Loucy (cell line): Measurements from ENCODE around the gene IRAK4.

ENCODE experiments used
- H2AFZ ChIP-seq: fragments of 200-600 bp; sonication (generic); 2 replicates; pipeline ENCODE4 v1.6.0; 2016; ENCODE audit warnings: antibody characterized with exemption, mild to moderate bottlenecking, low read length, moderate library complexity
- H3F3A ChIP-seq: fragments of 200-600 bp; 2 replicates; pipeline ENCODE4 v1.6.0; 2016; ENCODE audit warnings: antibody characterized with exemption, low read depth, mild to moderate bottlenecking
- H3K27me3 ChIP-seq: fragments of 200-600 bp; sonication (generic); 2 replicates; pipeline ENCODE4 v1.6.1; 2014; ENCODE audit warnings: low read length, mild to moderate bottlenecking; ENCODE audit not compliant: insufficient read depth, poor library complexity, severe bottlenecking
- H3K36me3 ChIP-seq: fragments of 200-600 bp; sonication (generic); 2 replicates; pipeline ENCODE4 v1.6.1; 2016; ENCODE audit warnings: low read length; ENCODE audit not compliant: insufficient read depth
- H3K4me1 ChIP-seq: fragments of 200-600 bp; sonication (generic); 2 replicates; pipeline ENCODE4 v1.5.1; 2014; ENCODE audit warnings: low read length, mild to moderate bottlenecking; ENCODE audit not compliant: insufficient read depth, poor library complexity, severe bottlenecking
- H3K4me2 ChIP-seq: fragments of 200-600 bp; sonication (generic); 2 replicates; pipeline ENCODE4 v1.6.0; 2014; ENCODE audit warnings: antibody characterized with exemption, low read length, low read depth, mild to moderate bottlenecking; ENCODE audit not compliant: poor library complexity, severe bottlenecking
- H3K4me3 ChIP-seq: fragments of 200-600 bp; sonication (generic); 2 replicates; pipeline ENCODE4 v1.5.1; 2014; ENCODE audit warnings: low read length, mild to moderate bottlenecking, mixed read lengths; ENCODE audit not compliant: poor library complexity, severe bottlenecking
- H3K79me2 ChIP-seq: fragments of 200-600 bp; sonication (generic); 2 replicates; pipeline ENCODE4 v1.6.1; 2014; ENCODE audit warnings: low read length; ENCODE audit not compliant: insufficient read depth
- H3K9ac ChIP-seq: fragments of 200-600 bp; sonication (generic); 2 replicates; pipeline ENCODE4 v1.6.0; 2014; ENCODE audit warnings: mild to moderate bottlenecking, low read depth, low read length, moderate library complexity; ENCODE audit not compliant: poor library complexity, severe bottlenecking
- H3K9me2 ChIP-seq: fragments of 200-600 bp; sonication (generic); replicated peaks from 2 replicates; pipeline ENCODE4 v1.6.1; 2016; ENCODE audit warnings: low read depth, low read length, mixed read lengths
- H3K9me3 ChIP-seq: fragments of 200-600 bp; sonication (generic); 2 replicates; pipeline ENCODE4 v1.6.1; 2014; ENCODE audit warnings: mild to moderate bottlenecking, antibody characterized with exemption, low read length, low read depth; ENCODE audit not compliant: insufficient read depth
- H4K20me1 ChIP-seq: fragments of 200-600 bp; sonication (generic); 2 replicates; pipeline ENCODE4 v1.6.0; 2014; ENCODE audit warnings: antibody characterized with exemption, low read length, mild to moderate bottlenecking; ENCODE audit not compliant: insufficient read depth, poor library complexity, severe bottlenecking
- EZH2phosphoT487 ChIP-seq: fragments of 200-600 bp; IDR thresholded peaks from 2 replicates; pipeline ENCODE4 v1.6.1; 2018; ENCODE audit warnings: antibody characterized with exemption, mild to moderate bottlenecking, moderate library complexity, borderline replicate concordance
- TF ChIP-seq, protein P1 (sequence below): fragments of 200-600 bp; sonication (generic); conservative IDR thresholded peaks from 2 replicates; pipeline ENCODE4 v1.5.1; 2014; ENCODE audit warnings: mild to moderate bottlenecking, antibody characterized with exemption, low read length

IRAK4 gene

DNA sequence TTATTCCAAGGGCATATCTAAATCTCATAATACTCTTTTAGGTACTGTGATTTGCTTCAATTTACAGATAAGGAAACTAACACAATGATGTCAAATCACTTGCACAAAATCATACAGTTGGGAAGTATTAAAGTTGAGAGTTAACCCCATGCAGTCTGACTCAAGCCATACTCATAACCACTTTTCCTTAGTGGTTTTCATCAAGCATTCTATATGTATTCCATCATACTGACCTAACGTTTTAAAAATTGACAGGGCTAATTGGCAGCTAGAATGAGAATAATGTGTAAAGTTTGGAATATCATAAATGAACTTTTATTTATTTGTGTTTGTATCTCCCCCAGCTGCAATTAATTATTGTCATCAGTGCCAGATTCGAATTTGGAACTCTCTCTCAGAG, 21.1 kb upstream of the IRAK4 start:
- Histone ChIP-seq H3K9ac (no peak overlapping the region), H3K4me2 (no peak overlapping the region), H3K4me1 (no peaks in the 10 kb centered on the region), H3F3A (no peaks in the 10 kb centered on the region), H3K27me3 (no peaks in the 10 kb centered on the region), H3K4me3 (no peak overlapping the region), H3K9me2 (no peaks in the 10 kb centered on the region), H3K36me3 (peaks cover 19% of the 10 kb centered on the region; the same call in 1 of the 2 replicates), H4K20me1 (no peaks in the 10 kb centered on the region), H3K9me3 (no peaks in the 10 kb centered on the region), H2AFZ (no peak overlapping the region), H3K79me2 (no peaks in the 10 kb centered on the region)
- TF ChIP-seq EZH2phosphoT487: no peak
- TF ChIP-seq, protein P1, sequence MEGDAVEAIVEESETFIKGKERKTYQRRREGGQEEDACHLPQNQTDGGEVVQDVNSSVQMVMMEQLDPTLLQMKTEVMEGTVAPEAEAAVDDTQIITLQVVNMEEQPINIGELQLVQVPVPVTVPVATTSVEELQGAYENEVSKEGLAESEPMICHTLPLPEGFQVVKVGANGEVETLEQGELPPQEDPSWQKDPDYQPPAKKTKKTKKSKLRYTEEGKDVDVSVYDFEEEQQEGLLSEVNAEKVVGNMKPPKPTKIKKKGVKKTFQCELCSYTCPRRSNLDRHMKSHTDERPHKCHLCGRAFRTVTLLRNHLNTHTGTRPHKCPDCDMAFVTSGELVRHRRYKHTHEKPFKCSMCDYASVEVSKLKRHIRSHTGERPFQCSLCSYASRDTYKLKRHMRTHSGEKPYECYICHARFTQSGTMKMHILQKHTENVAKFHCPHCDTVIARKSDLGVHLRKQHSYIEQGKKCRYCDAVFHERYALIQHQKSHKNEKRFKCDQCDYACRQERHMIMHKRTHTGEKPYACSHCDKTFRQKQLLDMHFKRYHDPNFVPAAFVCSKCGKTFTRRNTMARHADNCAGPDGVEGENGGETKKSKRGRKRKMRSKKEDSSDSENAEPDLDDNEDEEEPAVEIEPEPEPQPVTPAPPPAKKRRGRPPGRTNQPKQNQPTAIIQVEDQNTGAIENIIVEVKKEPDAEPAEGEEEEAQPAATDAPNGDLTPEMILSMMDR: no peak

GRCh38 chr12:43740511-43741100, 18.1 kb upstream of the IRAK4 start:
- H3K9me3 ChIP-seq: no peaks in the 10 kb centered on the region
- H2AFZ ChIP-seq: no peak overlapping the region
- H3F3A ChIP-seq: no peaks in the 10 kb centered on the region
- no peak overlapping the region for H3K4me2 ChIP-seq
- no peaks in the 10 kb centered on the region for H3K79me2 ChIP-seq
- H3K27me3 ChIP-seq: no peaks in the 10 kb centered on the region
- H3K9ac ChIP-seq: no peak overlapping the region
- H3K4me1 ChIP-seq: no peaks in the 10 kb centered on the region
- peaks cover 22% of the 10 kb centered on the region; the same call in 1 of the 2 replicates for H3K36me3 ChIP-seq
- H4K20me1 ChIP-seq: no peaks in the 10 kb centered on the region
- TF ChIP-seq, protein P1: no peak
- TF ChIP-seq EZH2phosphoT487: no peak
- no peak overlapping the region for H3K4me3 ChIP-seq
- no peaks in the 10 kb centered on the region for H3K9me2 ChIP-seq

GRCh38 chr12:43742106-43742505, 16.6 kb upstream of the IRAK4 start:
- Histone ChIP-seq H3K4me3 (no peak overlapping the region), H4K20me1 (no peaks in the 10 kb centered on the region), H3K27me3 (no peaks in the 10 kb centered on the region), H3K9me2 (no peaks in the 10 kb centered on the region), H3F3A (no peaks in the 10 kb centered on the region), H3K9me3 (no peaks in the 10 kb centered on the region), H3K36me3 (peaks cover 12% of the 10 kb centered on the region; the same call in 1 of the 2 replicates), H3K4me1 (no peaks in the 10 kb centered on the region), H3K79me2 (no peaks in the 10 kb centered on the region), H3K9ac (no peak overlapping the region), H2AFZ (no peak overlapping the region), H3K4me2 (no peak overlapping the region)
- no peak for TF ChIP-seq EZH2phosphoT487
- TF ChIP-seq, protein P1: no peak
